Fibroblast of villous mesenchyme (primary cell): ENCODE data around the gene IP6K2. TPM values are rescaled to one million over a fixed set of nuclear protein-coding genes. Genes with fewer than 3 reads are reported as not detected.

Experiments used
- DNase-seq: peaks from one replicate; pipeline ENCODE4 v3.0.0-alpha.2; 2010; ENCODE audit warnings: low read depth
- H3K4me3 ChIP-seq: 2 replicates; pipeline ENCODE4 v1.5.1; 2011; ENCODE audit warnings: low read depth, mild to moderate bottlenecking, low read length
- CTCF ChIP-seq: IDR thresholded peaks from 2 replicates; pipeline ENCODE4 v1.5.1; 2012; ENCODE audit warnings: low read depth, mild to moderate bottlenecking, low read length; ENCODE audit not compliant: insufficient read depth
- total RNA-seq: library from RNA; depleted of rRNA; stranded (reverse); fragments of >200 nt; gene quantifications from 2 replicates; pipeline ENCODE4 v1.2.3, GENCODE V29; 2012

Gene IP6K2
- total RNA-seq, 1 donor = 55.7 TPM

GRCh38 chr3:48656061-48656840 lies 60.8 kb downstream of the IP6K2 start:
- DNase-seq = peak; percentile 84
- TF ChIP-seq CTCF = peak; percentile 59
- peak overlapping the region; percentile 59 for H3K4me3 ChIP-seq

- DNase-seq = no peak
- TF ChIP-seq CTCF = no peak
- H3K4me3 ChIP-seq = peak overlapping the region; percentile 59
Measured at GRCh38 chr3:48655606-48656005, 61.4 kb downstream of the IP6K2 start.

GRCh38 chr3:48655063-48655462 lies 62.0 kb downstream of the IP6K2 start:
- TF ChIP-seq CTCF = no peak
- no peak overlapping the region for H3K4me3 ChIP-seq
- no peak for DNase-seq

GRCh38 chr3:48652923-48653715 lies 63.9 kb downstream of the IP6K2 start:
- no peak for TF ChIP-seq CTCF
- H3K4me3 ChIP-seq = no peak overlapping the region
- no peak for DNase-seq

- no peak overlapping the region for H3K4me3 ChIP-seq
- TF ChIP-seq CTCF = no peak
- no peak for DNase-seq
Measured at GRCh38 chr3:48651771-48652170, 65.2 kb downstream of the IP6K2 start.

GRCh38 chr3:48650723-48651122 lies 66.3 kb downstream of the IP6K2 start:
- no peak for TF ChIP-seq CTCF
- DNase-seq = no peak
- no peak overlapping the region for H3K4me3 ChIP-seq
